ENCODE data around the gene UVRAG.

GRCh38 chr11:75810637-75811390 lies 4.2 kb upstream of the UVRAG start:
- TF ChIP-seq, protein P1, sequence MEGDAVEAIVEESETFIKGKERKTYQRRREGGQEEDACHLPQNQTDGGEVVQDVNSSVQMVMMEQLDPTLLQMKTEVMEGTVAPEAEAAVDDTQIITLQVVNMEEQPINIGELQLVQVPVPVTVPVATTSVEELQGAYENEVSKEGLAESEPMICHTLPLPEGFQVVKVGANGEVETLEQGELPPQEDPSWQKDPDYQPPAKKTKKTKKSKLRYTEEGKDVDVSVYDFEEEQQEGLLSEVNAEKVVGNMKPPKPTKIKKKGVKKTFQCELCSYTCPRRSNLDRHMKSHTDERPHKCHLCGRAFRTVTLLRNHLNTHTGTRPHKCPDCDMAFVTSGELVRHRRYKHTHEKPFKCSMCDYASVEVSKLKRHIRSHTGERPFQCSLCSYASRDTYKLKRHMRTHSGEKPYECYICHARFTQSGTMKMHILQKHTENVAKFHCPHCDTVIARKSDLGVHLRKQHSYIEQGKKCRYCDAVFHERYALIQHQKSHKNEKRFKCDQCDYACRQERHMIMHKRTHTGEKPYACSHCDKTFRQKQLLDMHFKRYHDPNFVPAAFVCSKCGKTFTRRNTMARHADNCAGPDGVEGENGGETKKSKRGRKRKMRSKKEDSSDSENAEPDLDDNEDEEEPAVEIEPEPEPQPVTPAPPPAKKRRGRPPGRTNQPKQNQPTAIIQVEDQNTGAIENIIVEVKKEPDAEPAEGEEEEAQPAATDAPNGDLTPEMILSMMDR (IDR thresholded peaks at IDR 0.05; ENCODE audit: low read depth, low read length): no peak
- TF ChIP-seq EZH2phosphoT487 (IDR thresholded peaks at IDR 0.05; ENCODE audit: low read depth): no peak

Measured in OCI-LY3 (cell line).